Adrenal gland (tissue), 12 donors: ENCODE data around the gene SPART. TPM values are rescaled to one million over a fixed set of nuclear protein-coding genes. Genes with fewer than 3 reads are reported as not detected.

Source experiments
- polyA plus RNA-seq, 3 donors: library from polyadenylated mRNA; stranded (reverse); fragments of 200-250 nt in 2 of 3; fragments of 350-450 nt in 1 of 3; fragmentation: Illumina TruSeq in 1 of 3; extraction: RNeasy Lipid Tissue Mini Kit (QIAGEN cat#74804) in 1 of 3; gene quantifications; one replicate each; pipeline ENCODE4 v1.2.3, GENCODE V29; 2013 to 2014
- small RNA-seq, 2 donors: library from RNA; depleted of rRNA; stranded (forward); fragments of <200 nt; gene quantifications; one replicate each; pipeline ENCODE3, GENCODE V24; 2016
- total RNA-seq, 9 donors: library from RNA; depleted of rRNA in 4 of 9; stranded (reverse); fragments of >200 nt in 4 of 9; fragments of 120-200 nt in 1 of 9; fragmentation: NEBNext Ultra II Directional in 1 of 9; extraction: Animal tissue kit (Norgen Biotek cat#: 25700) in 1 of 9; gene quantifications; one replicate each; pipeline versions ENCODE4 v1.1.0 to v1.2.4, GENCODE V29; 2013 to 2023
- donor health status: healthy with polysubstance abuse.
- donor health status: Bipolar disorder and iron deficiency.
- donor health status: DM: yes; HTN: yes; CAD: no.
- donor health status: DM: no; HTN: no; CAD: no.
- donor health status: DM: no; HTN: no; CAD: no.
- donor health status: DM: yes; HTN: yes; CAD: no.

Gene SPART
- total and polyA plus RNA-seq, 12 donors: 29.2 to 314 (median 92.0) TPM

Small RNAs within 50 kb of the gene (small RNA-seq; reads per million reads assigned to genes)
- 0 reads per million in 2 donors for gene RNU6-71P

Other genes starting within 250 kb of the SPART start
- 10 to 100 TPM in 1 of 9 donors, 1 to 10 TPM in 6, under 1 TPM in 2; 0.68 to 22.6 (median 2.0) TPM for gene DCLK1, start 215.0 kb downstream of the SPART start, total RNA-seq
- gene DCLK1, start 215.0 kb downstream of the SPART start, polyA plus RNA-seq: 1 to 10 TPM; 2.3 to 3.3 (median 2.7) TPM
- 1 to 10 TPM in 3 of 9 donors, under 1 TPM in 3, not detected in 3; 0.18 to 1.6 (median 0.80) TPM for gene SOHLH2, start 131.8 kb downstream of the SPART start, total RNA-seq
- 1 to 10 TPM in 1 of 3 donors, under 1 TPM in 2; 0.26 to 1.4 (median 0.67) TPM for gene SOHLH2, start 131.8 kb downstream of the SPART start, polyA plus RNA-seq
- 1 to 10 TPM in 7 of 9 donors, under 1 TPM in 2; 0.18 to 3.7 (median 1.7) TPM for gene CCDC169, start 48.6 kb downstream of the SPART start, total RNA-seq
- gene CCDC169, start 48.6 kb downstream of the SPART start, polyA plus RNA-seq: 1 to 10 TPM in 1 of 3 donors, under 1 TPM in 2; 0.37 to 2.5 (median 0.40) TPM
- gene CCNA1, start 86.1 kb upstream of the SPART start, total RNA-seq: under 1 TPM in 8 of 9 donors, not detected in 1; 0.11 to 0.61 (median 0.40) TPM
- 1 to 10 TPM in 2 of 3 donors, under 1 TPM in 1; 0.91 to 1.8 (median 1.3) TPM for gene CCNA1, start 86.1 kb upstream of the SPART start, polyA plus RNA-seq